ENCODE data around the gene LCTL.

LCTL gene

DNA sequence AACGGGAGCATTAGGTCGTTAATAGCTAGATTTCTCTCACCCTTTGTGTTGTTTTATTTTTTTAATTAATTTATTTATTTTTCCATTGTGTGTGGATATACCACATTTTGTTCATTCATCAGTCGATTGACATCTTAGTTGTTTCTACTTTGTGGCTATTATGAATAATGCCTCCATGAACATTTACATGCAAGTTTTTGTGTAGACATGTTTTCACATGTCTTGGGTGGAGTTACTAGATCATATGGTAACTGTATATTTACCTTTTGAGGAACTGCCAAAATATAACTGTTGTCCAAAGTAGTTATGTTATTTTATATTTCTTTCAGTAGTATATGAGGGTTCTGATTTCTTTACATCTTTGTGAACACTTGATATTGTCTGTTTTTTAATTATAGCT, 41.9 kb downstream of the LCTL start:
- Histone ChIP-seq H3K4me3 (ENCODE audit: low read length) (no peak overlapping the region), H3K36me3 (ENCODE audit: control insufficient read depth, low read length) (peaks cover 77% of the 10 kb centered on the region), H3K9me3 (ENCODE audit: control insufficient read depth, insufficient read depth, low read length) (no peaks in the 10 kb centered on the region), H4K20me1 (ENCODE audit: control insufficient read depth, insufficient read depth, low read depth, low read length) (no peaks in the 10 kb centered on the region), H3F3A (ENCODE audit: control insufficient read depth, insufficient read depth) (no peaks in the 10 kb centered on the region), H3K79me2 (ENCODE audit: control insufficient read depth, low read length) (no peaks in the 10 kb centered on the region), H3K27me3 (ENCODE audit: control insufficient read depth, low read length) (no peaks in the 10 kb centered on the region), H3K9me2 (replicated peaks; ENCODE audit: control insufficient read depth, low read length) (no peaks in the 10 kb centered on the region), H3K27ac (ENCODE audit: low read depth, low read length) (no peak overlapping the region), H3K4me2 (ENCODE audit: low read length) (no peak overlapping the region), H3K4me1 (ENCODE audit: control insufficient read depth, low read length) (no peaks in the 10 kb centered on the region)
- TF ChIP-seq, protein P1, sequence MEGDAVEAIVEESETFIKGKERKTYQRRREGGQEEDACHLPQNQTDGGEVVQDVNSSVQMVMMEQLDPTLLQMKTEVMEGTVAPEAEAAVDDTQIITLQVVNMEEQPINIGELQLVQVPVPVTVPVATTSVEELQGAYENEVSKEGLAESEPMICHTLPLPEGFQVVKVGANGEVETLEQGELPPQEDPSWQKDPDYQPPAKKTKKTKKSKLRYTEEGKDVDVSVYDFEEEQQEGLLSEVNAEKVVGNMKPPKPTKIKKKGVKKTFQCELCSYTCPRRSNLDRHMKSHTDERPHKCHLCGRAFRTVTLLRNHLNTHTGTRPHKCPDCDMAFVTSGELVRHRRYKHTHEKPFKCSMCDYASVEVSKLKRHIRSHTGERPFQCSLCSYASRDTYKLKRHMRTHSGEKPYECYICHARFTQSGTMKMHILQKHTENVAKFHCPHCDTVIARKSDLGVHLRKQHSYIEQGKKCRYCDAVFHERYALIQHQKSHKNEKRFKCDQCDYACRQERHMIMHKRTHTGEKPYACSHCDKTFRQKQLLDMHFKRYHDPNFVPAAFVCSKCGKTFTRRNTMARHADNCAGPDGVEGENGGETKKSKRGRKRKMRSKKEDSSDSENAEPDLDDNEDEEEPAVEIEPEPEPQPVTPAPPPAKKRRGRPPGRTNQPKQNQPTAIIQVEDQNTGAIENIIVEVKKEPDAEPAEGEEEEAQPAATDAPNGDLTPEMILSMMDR (IDR thresholded peaks at IDR 0.05; ENCODE audit: low read depth, low read length, poor library complexity, severe bottlenecking) = no peak
- TF ChIP-seq EZH2phosphoT487 (IDR thresholded peaks at IDR 0.05; ENCODE audit: borderline replicate concordance, low read length) = no peak

DNA sequence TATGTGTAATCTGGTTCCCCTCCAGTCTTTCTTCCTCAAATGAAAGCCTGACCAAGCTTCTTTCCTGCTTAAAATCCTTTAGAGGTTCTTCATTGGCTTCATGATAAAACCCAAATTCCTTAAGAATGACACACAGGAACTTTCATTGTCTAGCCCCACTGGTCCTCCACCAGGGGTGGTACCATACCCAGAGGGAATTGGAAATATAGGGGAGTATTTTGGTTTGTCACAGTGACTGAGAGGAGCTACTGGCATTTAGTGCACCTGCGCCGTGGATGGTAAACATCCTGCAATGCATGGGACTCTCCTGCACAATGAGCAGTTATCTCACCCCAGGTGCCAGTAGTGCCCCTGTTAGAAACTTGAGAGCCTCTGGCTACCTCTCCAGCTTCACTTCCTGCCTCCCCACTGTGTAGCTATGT, 49.9 kb downstream of the LCTL start:
- no peaks in the 10 kb centered on the region for H3K9me3 ChIP-seq (ENCODE audit: control insufficient read depth, insufficient read depth, low read length)
- no peak overlapping the region for H3K4me3 ChIP-seq (ENCODE audit: low read length)
- peaks cover 61% of the 10 kb centered on the region for H3K36me3 ChIP-seq (ENCODE audit: control insufficient read depth, low read length)

DNA sequence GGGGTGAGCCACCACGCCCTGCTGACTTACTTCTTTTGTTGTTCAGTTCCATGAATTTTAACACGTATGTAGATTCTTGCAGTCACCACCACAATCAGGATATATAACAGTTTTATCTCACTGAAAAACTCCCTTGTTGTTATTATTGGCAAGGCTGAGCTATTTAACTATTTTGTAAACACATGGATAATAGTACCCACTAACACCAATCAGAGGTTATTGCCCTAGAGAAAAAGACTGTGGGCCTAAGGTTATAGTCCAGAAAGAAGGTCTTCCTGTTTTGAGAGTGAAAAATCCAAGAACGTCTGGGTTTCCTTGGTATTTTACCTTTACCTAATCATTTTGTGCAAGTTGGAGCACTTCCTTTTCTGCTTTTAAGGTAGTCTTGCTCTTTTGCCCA, 51.2 kb downstream of the LCTL start:
- H3F3A ChIP-seq (ENCODE audit: control insufficient read depth, insufficient read depth) = peaks cover 3% of the 10 kb centered on the region; the same call in 1 of the 2 replicates
- no peak overlapping the region for H3K27ac ChIP-seq (ENCODE audit: low read depth, low read length)
- no peaks in the 10 kb centered on the region for H4K20me1 ChIP-seq (ENCODE audit: control insufficient read depth, insufficient read depth, low read depth, low read length)
- H3K27me3 ChIP-seq (ENCODE audit: control insufficient read depth, low read length) = no peaks in the 10 kb centered on the region
- H3K36me3 ChIP-seq (ENCODE audit: control insufficient read depth, low read length) = peaks cover 58% of the 10 kb centered on the region
- no peak for TF ChIP-seq EZH2phosphoT487 (IDR thresholded peaks at IDR 0.05; ENCODE audit: borderline replicate concordance, low read length)
- TF ChIP-seq, protein P1 (IDR thresholded peaks at IDR 0.05; ENCODE audit: low read depth, low read length, poor library complexity, severe bottlenecking) = no peak
- peaks cover 6% of the 10 kb centered on the region for H3K79me2 ChIP-seq (ENCODE audit: control insufficient read depth, low read length)
- no peak overlapping the region for H3K4me3 ChIP-seq (ENCODE audit: low read length)
- H3K9me2 ChIP-seq (replicated peaks; ENCODE audit: control insufficient read depth, low read length) = no peaks in the 10 kb centered on the region
- no peaks in the 10 kb centered on the region for H3K4me1 ChIP-seq (ENCODE audit: control insufficient read depth, low read length)
- H3K9me3 ChIP-seq (ENCODE audit: control insufficient read depth, insufficient read depth, low read length) = no peaks in the 10 kb centered on the region
- H3K4me2 ChIP-seq (ENCODE audit: low read length) = no peak overlapping the region

More for the DNA sequence above, 49.9 kb downstream of the LCTL start:
- H3K27ac ChIP-seq (ENCODE audit: low read depth, low read length) = no peak overlapping the region
- TF ChIP-seq, protein P1 (IDR thresholded peaks at IDR 0.05; ENCODE audit: low read depth, low read length, poor library complexity, severe bottlenecking) = no peak
- no peak for TF ChIP-seq EZH2phosphoT487 (IDR thresholded peaks at IDR 0.05; ENCODE audit: borderline replicate concordance, low read length)
- no peaks in the 10 kb centered on the region for H4K20me1 ChIP-seq (ENCODE audit: control insufficient read depth, insufficient read depth, low read depth, low read length)
- H3K4me1 ChIP-seq (ENCODE audit: control insufficient read depth, low read length) = no peaks in the 10 kb centered on the region
- H3K27me3 ChIP-seq (ENCODE audit: control insufficient read depth, low read length) = no peaks in the 10 kb centered on the region
- no peaks in the 10 kb centered on the region for H3K9me2 ChIP-seq (replicated peaks; ENCODE audit: control insufficient read depth, low read length)
- no peak overlapping the region for H3K4me2 ChIP-seq (ENCODE audit: low read length)
- H3K79me2 ChIP-seq (ENCODE audit: control insufficient read depth, low read length) = no peaks in the 10 kb centered on the region
- H3F3A ChIP-seq (ENCODE audit: control insufficient read depth, insufficient read depth) = peaks cover 3% of the 10 kb centered on the region; the same call in 1 of the 2 replicates

All from DOHH2 (cell line).